Endothelial cell of umbilical vein (primary cell): ENCODE data around the gene TTC33. TPM values are rescaled to one million over a fixed set of nuclear protein-coding genes. Genes with fewer than 3 reads are reported as not detected.

Experiments used
- BruUV-seq: library from RNA; stranded (reverse); fragments of 400-500 nt; replicated peaks from 2 replicates; lab custom pipeline; 2021; lab: Mats Ljungman, UMichigan
- CTCF ChIA-PET: fragments of 300-600, 350-600 bp; sonication (Branson Sonifier 250); formaldehyde crosslinking; loops from one replicate; lab custom pipeline; 2021; ENCODE audit warnings: antibody characterized with exemption, inconsistent platforms; lab: Charles Lee
- POLR2A ChIA-PET: fragments of 300-600, 350-600 bp; sonication (Branson Sonifier 250); formaldehyde crosslinking; loops from one replicate; lab custom pipeline; 2021; ENCODE audit warnings: antibody characterized with exemption, inconsistent platforms; lab: Charles Lee
- DNase-seq: peaks from one replicate; pipeline ENCODE4 v3.0.0-alpha.2; 2011; ENCODE audit warnings: low read depth, low spot score
- FAIRE-seq: peaks from 2 replicates; lab custom pipeline; 2011; peaks lifted over from hg19 to GRCh38; lab: Jason Lieb, UNC
- H2AFZ ChIP-seq: 2 replicates; pipeline ENCODE4 v1.6.0; 2012; ENCODE audit warnings: low read depth, low read length, control low read depth, inconsistent platforms
- H3K27ac ChIP-seq: 2 replicates; pipeline ENCODE4 v1.5.1; 2011; ENCODE audit warnings: low read depth, mild to moderate bottlenecking, control low read depth, low read length, moderate library complexity; ENCODE audit not compliant: insufficient read depth
- H3K27me3 ChIP-seq, 2 experiments: 2 replicates each; pipeline versions ENCODE4 v1.6.0 to v1.6.1; 2011; ENCODE audit warnings: low read length in 2 of 2, mixed read lengths in 1 of 2; ENCODE audit not compliant: control insufficient read depth in 2 of 2, insufficient read depth in 2 of 2
- H3K36me3 ChIP-seq, 2 experiments: 2 replicates in 1 of 2; 3 replicates in 1 of 2; pipeline ENCODE4 v1.5.1; 2011; ENCODE audit warnings: low read length in 2 of 2, mild to moderate bottlenecking in 1 of 2, moderate library complexity in 1 of 2; ENCODE audit not compliant: control insufficient read depth in 2 of 2, insufficient read depth in 2 of 2; ENCODE audit errors: extremely low read depth in 1 of 2
- H3K4me1 ChIP-seq: 3 replicates; pipeline ENCODE4 v1.5.1; 2011; ENCODE audit warnings: mild to moderate bottlenecking, low read length; ENCODE audit not compliant: control insufficient read depth, insufficient read depth; ENCODE audit errors: extremely low read depth
- H3K4me2 ChIP-seq: 2 replicates; pipeline ENCODE4 v1.6.1; 2011; ENCODE audit warnings: low read length, control low read depth, mixed read lengths; ENCODE audit not compliant: insufficient read depth
- H3K4me3 ChIP-seq, 3 experiments: fragments of 200-600 bp in 1 of 3; sonication (generic), shearing (Covaris generic) in 1 of 3; replicated peaks in 1 of 3; 2 replicates each; pipeline ENCODE4 v1.5.1; 2011 to 2016; ENCODE audit warnings: control low read depth in 3 of 3, low read length in 3 of 3, mild to moderate bottlenecking in 2 of 3, inconsistent platforms in 1 of 3, low read depth in 1 of 3, moderate library complexity in 1 of 3; ENCODE audit not compliant: insufficient read depth in 1 of 3
- H3K79me2 ChIP-seq: 2 replicates; pipeline ENCODE4 v1.6.0; 2012; ENCODE audit warnings: low read length, inconsistent platforms; ENCODE audit not compliant: control insufficient read depth, insufficient read depth
- H3K9ac ChIP-seq: replicated peaks from 2 replicates; pipeline ENCODE3; 2011; ENCODE audit warnings: low read length, control low read depth; ENCODE audit not compliant: insufficient read depth; ENCODE audit errors: extremely low read depth
- H3K9me1 ChIP-seq: replicated peaks from 3 replicates; pipeline ENCODE4 v1.6.0; 2011; ENCODE audit warnings: mild to moderate bottlenecking, low read length; ENCODE audit not compliant: control insufficient read depth, insufficient read depth; ENCODE audit errors: extremely low read depth
- H3K9me3 ChIP-seq: replicated peaks from 2 replicates; pipeline ENCODE4 v1.5.1; 2012; ENCODE audit warnings: low read length, inconsistent platforms; ENCODE audit not compliant: control insufficient read depth, insufficient read depth
- H4K20me1 ChIP-seq: replicated peaks from 2 replicates; pipeline ENCODE3; 2011; ENCODE audit warnings: mild to moderate bottlenecking, low read length; ENCODE audit not compliant: control insufficient read depth, insufficient read depth; ENCODE audit errors: extremely low read depth
- CTCF ChIP-seq, 2 donors: IDR thresholded peaks; 1 replicate in 1 of 2; 2 replicates in 1 of 2; pipeline ENCODE4 v1.5.1; 2011; ENCODE audit warnings: low read length in 2 of 2, mild to moderate bottlenecking in 2 of 2, moderate library complexity in 2 of 2, control low read depth in 1 of 2, inconsistent platforms in 1 of 2, low read depth in 1 of 2; ENCODE audit not compliant: insufficient read depth in 1 of 2; ENCODE audit errors: extremely low read depth in 1 of 2
- EZH2 ChIP-seq: IDR thresholded peaks from 2 replicates; pipeline ENCODE4 v1.6.1; 2012; ENCODE audit warnings: borderline replicate concordance, low read depth, mild to moderate bottlenecking, moderate library complexity, low read length, inconsistent platforms; ENCODE audit not compliant: severe bottlenecking
- FOS ChIP-seq: IDR thresholded peaks from 2 replicates; pipeline ENCODE4 v1.6.1; 2011; ENCODE audit warnings: mild to moderate bottlenecking, low read length, moderate library complexity, borderline replicate concordance; ENCODE audit not compliant: insufficient read depth
- GATA2 ChIP-seq: IDR thresholded peaks from 2 replicates; pipeline ENCODE4 v1.7.0; 2011; ENCODE audit warnings: low read depth, mild to moderate bottlenecking, moderate library complexity, mixed read lengths, low read length; ENCODE audit not compliant: insufficient read length, insufficient read depth
- JUN ChIP-seq: IDR thresholded peaks from 2 replicates; pipeline ENCODE4 v1.6.1; 2011; ENCODE audit warnings: borderline replicate concordance, low read depth; ENCODE audit not compliant: insufficient read length, insufficient read depth
- MAX ChIP-seq: IDR thresholded peaks from 2 replicates; pipeline ENCODE4 v1.6.1; 2011; ENCODE audit not compliant: insufficient read depth, insufficient read length
- MYC ChIP-seq: IDR thresholded peaks from one replicate; pipeline ENCODE4 v1.6.1; 2011; ENCODE audit warnings: mild to moderate bottlenecking, low read depth, low read length
- POLR2A ChIP-seq: IDR thresholded peaks from 2 replicates; pipeline ENCODE4 v1.6.1; 2012; ENCODE audit warnings: low read depth, mild to moderate bottlenecking, control low read depth, low read length
- POLR2AphosphoS5 ChIP-seq: IDR thresholded peaks from 2 replicates; pipeline ENCODE4 v1.6.1; 2012; ENCODE audit warnings: low read depth, mild to moderate bottlenecking, control low read depth, low read length, moderate library complexity; ENCODE audit not compliant: insufficient read depth
- dilution Hi-C: fragments of 300-500 bp; cut with MboI; formaldehyde crosslinking; loops from one replicate; pipeline ENCODE4 v1.15.0; 2019; ENCODE audit warnings: low sequenced_read_pairs; ENCODE audit not compliant: extremely low pct_ligation_motif_present
- intact Hi-C: fragments of 100-400 bp; cut with micrococcal nuclease; formaldehyde crosslinking; loops from one replicate; pipeline ENCODE4 v1.10.0; 2022
- polyA plus RNA-seq, 4 experiments: library from polyadenylated mRNA; depleted of rRNA in 3 of 4; stranded (reverse) in 3 of 4; unstranded in 1 of 4; fragments of >200 nt; gene quantifications; 2 replicates each; pipeline versions ENCODE4 v1.2.1 to v1.2.3, GENCODE V29; 2011 to 2012; ENCODE audit warnings: missing spikeins in 1 of 4
- total RNA-seq: library from RNA; stranded (reverse); gene quantifications from 2 replicates; pipeline ENCODE4 v1.2.3, GENCODE V29; 2021

The TTC33 gene
- total and polyA plus RNA-seq, 2 donors (not counting 3 experiments of a cell fraction or from before 2014, with no cell fraction given) = 2.2 to 11.7 TPM

- no peak for TF ChIP-seq POLR2A
- no peak for TF ChIP-seq JUN
- TF ChIP-seq MYC = no peak
- TF ChIP-seq MAX = no peak
- no peak for TF ChIP-seq CTCF (IDR thresholded peaks at IDR 0.05; ENCODE audit: extremely low read depth in 1 of 2, insufficient read depth in 1 of 2, low read depth in 1 of 2, low read length in 2 of 2)
- TF ChIP-seq POLR2AphosphoS5 = no peak
- TF ChIP-seq FOS = no peak
- no peak for TF ChIP-seq GATA2
- TF ChIP-seq EZH2 = no peak
- CTCF ChIA-PET = no interaction called here
- DNase-seq = no peak
- Histone ChIP-seq H3K4me2 (no peak overlapping the region), H3K4me3 (no peak overlapping the region), H3K9ac (no peak overlapping the region), H3K27me3 (no peaks in the 10 kb centered on the region), H3K9me3 (no peaks in the 10 kb centered on the region), H3K36me3 (peaks cover 0 to 7% of the 10 kb centered on the region in 2 experiments), H3K4me1 (peaks cover 10% of the 10 kb centered on the region), H2AFZ (no peak overlapping the region), H3K9me1 (no peaks in the 10 kb centered on the region), H3K27ac (no peak overlapping the region), H3K79me2 (peaks cover 21% of the 10 kb centered on the region), H4K20me1 (no peaks in the 10 kb centered on the region)
- no peak for FAIRE-seq
- intact Hi-C loops = no loop called here
- POLR2A ChIA-PET = no interaction called here
- BruUV-seq = no TSS peak
- dilution Hi-C loops = no loop called here
Measured at GRCh38 chr5:40757400-40757799, 1.6 kb upstream of the TTC33 start.
